ENCODE data around the gene RBL2. TPM values are rescaled to one million over a fixed set of nuclear protein-coding genes. Genes with fewer than 3 reads are reported as not detected.
A peak's percentile ranks its signal among the peaks of the same experiment; 100 is the strongest.

RBL2 gene
- total and polyA plus RNA-seq, 12 donors, result 18.7 to 48.5 (median 34.3) TPM

GRCh38 chr16:53489755-53490154, 55.5 kb downstream of the RBL2 start:
- WGBS, 2 donors, result 55 to 66% methylated on average over 1 of the region's 1 CpG
- Histone ChIP-seq H3K27me3 (no peaks in the 10 kb centered on the region), H3K9me3 (peaks cover 0 to 11% (median 2%) of the 10 kb centered on the region in 11 donors), H3K27ac (peak overlapping the region in 7 of 10 donors; percentile 5 to 59 (median 23)), H3K4me3 (no peak overlapping the region), H3K4me1 (peaks cover 0 to 12% (median 0%) of the 10 kb centered on the region in 9 donors), H3K36me3 (peaks cover 0 to 100% (median 48%) of the 10 kb centered on the region in 9 donors)
- peak in 5 of 8 donors; percentile 33 to 70 (median 65) for ATAC-seq
- intact Hi-C loops (cut with DNase I), result loop anchor here in 1 of 10 donors (10.0 kb wide), 1 partner anchor 45 kb away; no protein-coding TSS in a partner anchor
- no peak for DNase-seq
- TF ChIP-seq CTCF (IDR thresholded peaks at IDR 0.05), result no peak

DNA sequence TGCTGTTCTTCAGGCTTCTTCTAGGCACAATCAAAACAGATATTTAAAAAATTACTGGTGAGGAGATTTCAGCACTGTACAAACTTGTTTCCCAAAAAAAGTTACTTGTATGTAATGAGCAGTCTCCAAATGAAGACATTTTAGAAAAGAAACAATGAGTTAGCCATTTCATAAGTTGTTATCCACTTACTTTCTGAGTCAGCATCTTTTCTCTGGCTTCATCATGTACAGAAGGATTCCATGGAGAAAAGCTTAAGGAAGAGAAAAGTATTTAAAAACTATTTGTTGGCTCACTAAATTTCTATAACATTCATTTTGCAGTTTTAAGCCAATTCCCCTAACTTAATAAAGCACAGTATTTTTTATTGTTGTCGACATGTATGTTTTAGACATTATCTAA, 58.2 kb downstream of the RBL2 start:
- ATAC-seq (no peak), DNase-seq (no peak)
- H3K4me3 ChIP-seq, result no peak overlapping the region
- H3K27ac ChIP-seq, result no peak overlapping the region
- no peak for TF ChIP-seq CTCF (IDR thresholded peaks at IDR 0.05)
- peaks cover 0 to 100% (median 55%) of the 10 kb centered on the region in 9 donors for H3K36me3 ChIP-seq
- intact Hi-C loops (cut with DNase I), result loop anchor here in 1 of 10 donors (10.0 kb wide), 1 partner anchor 48 kb away; no protein-coding TSS in a partner anchor
- peaks cover 0 to 12% (median 0%) of the 10 kb centered on the region in 9 donors for H3K4me1 ChIP-seq
- WGBS, 2 donors, result 93 to 99% methylated on average over 1 of the region's 1 CpG
- no peaks in the 10 kb centered on the region for H3K27me3 ChIP-seq
- no peaks in the 10 kb centered on the region for H3K9me3 ChIP-seq

DNA sequence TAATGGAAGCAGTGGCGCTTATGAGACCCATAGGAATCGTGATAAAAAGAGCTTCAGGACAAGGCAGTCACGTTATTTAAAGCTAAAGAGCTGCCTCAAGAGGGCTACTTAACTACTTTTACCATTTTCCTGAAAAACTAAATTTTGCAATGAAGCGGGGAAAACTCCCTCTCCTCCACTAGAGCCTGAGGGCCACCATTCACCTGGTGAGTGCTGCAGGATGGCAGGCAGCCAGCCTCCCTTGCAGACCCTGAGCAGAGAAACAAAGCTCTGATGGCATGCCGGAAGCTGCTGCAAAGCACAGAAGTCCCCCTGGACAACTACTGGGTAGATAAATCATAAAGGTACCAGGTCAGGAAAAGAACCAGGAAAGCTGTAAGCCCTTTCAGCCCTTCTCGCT, 60.4 kb downstream of the RBL2 start:
- Histone ChIP-seq H3K27ac (no peak overlapping the region), H3K27me3 (no peaks in the 10 kb centered on the region), H3K4me1 (peaks cover 0 to 11% (median 0%) of the 10 kb centered on the region in 9 donors), H3K4me3 (no peak overlapping the region), H3K9me3 (no peaks in the 10 kb centered on the region), H3K36me3 (peaks cover 0 to 100% (median 68%) of the 10 kb centered on the region in 9 donors)
- intact Hi-C loops (cut with DNase I), result loop anchor here in 1 of 10 donors (10.0 kb wide), 1 partner anchor 50 kb away; no protein-coding TSS in a partner anchor
- no peak for DNase-seq
- WGBS, 2 donors, result 93 to 95% methylated on average over 6 of the region's 6 CpGs
- no peak for ATAC-seq
- TF ChIP-seq CTCF (IDR thresholded peaks at IDR 0.05), result no peak

- Histone ChIP-seq H3K36me3 (peaks cover 0 to 99% (median 67%) of the 10 kb centered on the region in 9 donors), H3K4me1 (peaks cover 0 to 7% (median under 1%) of the 10 kb centered on the region in 9 donors), H3K9me3 (no peaks in the 10 kb centered on the region), H3K27me3 (no peaks in the 10 kb centered on the region), H3K27ac (no peak overlapping the region), H3K4me3 (no peak overlapping the region)
- no peak for TF ChIP-seq CTCF (IDR thresholded peaks at IDR 0.05)
- WGBS, 2 donors, result 92 to 96% methylated on average over 4 of the region's 4 CpGs
- intact Hi-C loops (cut with DNase I), result loop anchor here in 1 of 10 donors (10.0 kb wide), 1 partner anchor 51 kb away; no protein-coding TSS in a partner anchor
- no peak for ATAC-seq
- no peak for DNase-seq
Observed at GRCh38 chr16:53495325-53495724, 61.1 kb downstream of the RBL2 start.

All from heart right ventricle (tissue), 16 donors.